Left lung (tissue), 10 donors: ENCODE data around the gene WAC. TPM values are rescaled to one million over a fixed set of nuclear protein-coding genes. Genes with fewer than 3 reads are reported as not detected.

ENCODE experiments used
- ATAC-seq: fragments of 200-7000 bp; cut with Tn5 transposase; one replicate; pipeline ENCODE4 v1.9.1; 2020; ENCODE audit warnings: moderate library complexity
- DNase-seq, 4 donors: peaks; one replicate each; pipeline ENCODE4 v3.0.0-alpha.2; 2013 to 2020
- H3K27ac ChIP-seq, 2 donors: fragments of 200-600 bp; sonication (generic) in 1 of 2; one replicate each; pipeline versions ENCODE4 v1.5.0 to v1.8.0; 2020 to 2021
- H3K27me3 ChIP-seq, 2 donors: fragments of 200-600 bp; sonication (generic) in 1 of 2; one replicate each; pipeline versions ENCODE4 v1.5.0 to v1.8.0; 2020 to 2021
- H3K36me3 ChIP-seq, 2 donors: fragments of 200-600 bp; sonication (generic) in 1 of 2; one replicate each; pipeline versions ENCODE4 v1.5.0 to v1.8.0; 2020 to 2021
- H3K4me1 ChIP-seq, 2 donors: fragments of 200-600 bp; one replicate each; pipeline ENCODE4 v1.8.0; 2021
- H3K4me3 ChIP-seq, 2 donors: fragments of 200-600 bp; sonication (generic) in 1 of 2; one replicate each; pipeline versions ENCODE4 v1.5.0 to v1.8.0; 2020 to 2021; ENCODE audit warnings: mild to moderate bottlenecking in 1 of 2
- H3K9me3 ChIP-seq, 2 donors: fragments of 200-600 bp; sonication (generic) in 1 of 2; one replicate each; pipeline versions ENCODE4 v1.5.0 to v1.8.0; 2020 to 2021
- CTCF ChIP-seq, 2 donors: fragments of 200-600 bp; sonication (generic) in 1 of 2; IDR thresholded peaks; one replicate each; pipeline versions ENCODE4 v1.5.0 to v1.8.0; 2021; ENCODE audit warnings: antibody characterized with exemption in 2 of 2
- intact Hi-C, 2 donors: fragments of 100-400 bp; cut with DNase I; formaldehyde crosslinking; loops; one replicate each; pipeline versions ENCODE4 v1.11.2 to v1.14.2; 2022
- polyA plus RNA-seq, 6 donors: library from polyadenylated mRNA; unstranded; fragments of 120-200 nt; gene quantifications; one replicate each; pipeline ENCODE4 v1.2.1, GENCODE V29; 2013; ENCODE audit not compliant: insufficient read length in 6 of 6
- total RNA-seq, 2 donors: library from RNA; stranded (reverse); fragmentation: NEBNext Ultra II Directional; extraction: Animal tissue kit (Norgen Biotek cat#: 25700); gene quantifications; one replicate each; pipeline ENCODE4 v1.2.1, GENCODE V29; 2021
- donor health status: DM: no; HTN: yes; CAD: no.
- donor health status: DM: no; HTN: no; CAD: no.

The WAC gene
- total and polyA plus RNA-seq, 8 donors = 90.7 to 171 (median 146) TPM

DNA sequence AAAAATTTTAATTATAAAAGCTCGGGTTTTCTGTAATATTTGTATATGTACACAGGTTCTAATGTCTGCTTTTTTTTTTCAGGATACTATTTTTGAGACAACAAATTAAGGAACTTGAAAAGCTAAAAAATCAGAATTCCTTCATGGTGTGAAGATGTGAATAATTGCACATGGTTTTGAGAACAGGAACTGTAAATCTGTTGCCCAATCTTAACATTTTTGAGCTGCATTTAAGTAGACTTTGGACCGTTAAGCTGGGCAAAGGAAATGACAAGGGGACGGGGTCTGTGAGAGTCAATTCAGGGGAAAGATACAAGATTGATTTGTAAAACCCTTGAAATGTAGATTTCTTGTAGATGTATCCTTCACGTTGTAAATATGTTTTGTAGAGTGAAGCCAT lies 86.5 kb downstream of the WAC start:
- Histone ChIP-seq H3K4me3 (no peak overlapping the region), H3K27ac (peak overlapping the region in 1 of 2 donors; percentile 24), H3K27me3 (no peaks in the 10 kb centered on the region), H3K4me1 (peaks cover 0 to 20% of the 10 kb centered on the region in 2 donors), H3K36me3 (peaks cover 3 to 69% of the 10 kb centered on the region in 2 donors), H3K9me3 (no peaks in the 10 kb centered on the region)
- no peak for TF ChIP-seq CTCF (IDR thresholded peaks at IDR 0.05)
- DNase-seq = no peak
- ATAC-seq = peak; percentile 21
- intact Hi-C loops = no loop called here

DNA sequence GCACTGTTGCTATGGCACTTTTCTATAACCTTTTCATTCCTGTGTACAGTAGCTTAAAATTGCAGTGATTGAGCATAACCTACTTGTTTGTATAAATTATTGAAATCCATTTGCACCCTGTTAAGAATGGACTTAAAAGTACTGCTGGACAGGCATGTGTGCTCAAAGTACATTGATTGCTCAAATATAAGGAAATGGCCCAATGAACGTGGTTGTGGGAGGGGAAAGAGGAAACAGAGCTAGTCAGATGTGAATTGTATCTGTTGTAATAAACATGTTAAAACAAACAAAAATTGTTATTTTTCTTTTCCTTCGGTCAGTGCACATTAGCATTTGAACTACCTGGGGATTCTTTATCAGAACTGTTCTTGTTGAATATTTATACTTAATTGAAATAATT lies 87.3 kb downstream of the WAC start:
- peaks cover 0 to 61% of the 10 kb centered on the region in 2 donors for H3K36me3 ChIP-seq

GRCh38 chr10:28623483-28623882 lies 90.6 kb downstream of the WAC start:
- Histone ChIP-seq H3K4me1 (peaks cover 0 to 27% of the 10 kb centered on the region in 2 donors), H3K36me3 (peaks cover 0 to 29% of the 10 kb centered on the region in 2 donors), H3K27ac (no peak overlapping the region), H3K27me3 (peaks cover 0 to 6% of the 10 kb centered on the region in 2 donors), H3K9me3 (no peaks in the 10 kb centered on the region), H3K4me3 (no peak overlapping the region)
- intact Hi-C loops = no loop called here
- ATAC-seq = no peak
- DNase-seq = no peak
- TF ChIP-seq CTCF (IDR thresholded peaks at IDR 0.05) = no peak

More for the DNA sequence above, 87.3 kb downstream of the WAC start:
- H3K27ac ChIP-seq = peak overlapping the region in 1 of 2 donors; percentile 24
- DNase-seq (no peak), ATAC-seq (peak; percentile 52)
- intact Hi-C loops = no loop called here
- no peak for TF ChIP-seq CTCF (IDR thresholded peaks at IDR 0.05)
- H3K9me3 ChIP-seq = no peaks in the 10 kb centered on the region
- peaks cover 0 to 20% of the 10 kb centered on the region in 2 donors for H3K4me1 ChIP-seq
- H3K27me3 ChIP-seq = no peaks in the 10 kb centered on the region
- H3K4me3 ChIP-seq = no peak overlapping the region

DNA sequence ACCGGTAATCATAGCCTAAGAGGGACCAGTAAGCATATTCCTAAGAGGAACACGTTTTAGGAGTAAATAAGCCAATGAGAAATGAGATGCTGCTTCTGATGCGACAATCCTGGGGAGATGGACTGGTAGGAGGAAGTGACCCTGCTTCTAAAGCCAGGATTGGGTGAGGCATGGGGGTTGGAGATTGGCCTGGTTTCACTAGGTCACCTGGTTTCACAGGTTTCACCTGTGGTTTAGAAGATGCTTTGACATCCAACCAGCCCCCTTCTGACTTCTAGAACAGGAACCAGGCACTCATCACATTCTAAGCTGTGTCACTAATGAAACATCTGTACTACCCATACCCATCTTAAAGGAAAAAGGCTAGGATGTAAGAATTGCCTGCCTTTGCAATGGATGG lies 91.4 kb downstream of the WAC start:
- no peak for DNase-seq
- Histone ChIP-seq H3K9me3 (no peaks in the 10 kb centered on the region), H3K27ac (no peak overlapping the region), H3K27me3 (peaks cover 0 to 8% of the 10 kb centered on the region in 2 donors), H3K4me1 (peaks cover 0 to 23% of the 10 kb centered on the region in 2 donors), H3K4me3 (no peak overlapping the region), H3K36me3 (peaks cover 0 to 20% of the 10 kb centered on the region in 2 donors)
- ATAC-seq = no peak
- intact Hi-C loops = no loop called here
- no peak for TF ChIP-seq CTCF (IDR thresholded peaks at IDR 0.05)

DNA sequence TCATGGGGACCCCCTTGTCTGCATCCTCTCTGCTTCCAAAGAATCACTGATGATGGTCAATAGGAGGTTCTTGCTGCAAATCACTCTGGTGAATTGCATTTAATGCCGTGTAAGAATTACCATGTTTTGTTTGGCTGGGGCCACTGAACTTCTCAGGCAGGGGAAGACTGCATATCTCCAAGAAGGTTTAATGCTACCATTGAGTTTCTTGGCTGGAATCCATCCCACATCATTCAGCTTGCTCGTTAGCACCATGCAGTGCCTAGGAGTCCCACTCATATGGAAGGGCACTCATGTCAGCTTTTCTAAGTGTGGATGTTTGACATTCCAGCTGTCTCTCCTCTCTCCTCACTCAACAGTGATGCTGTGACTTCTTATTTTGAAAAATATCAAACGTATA lies 94.2 kb downstream of the WAC start:
- peaks cover 0 to 14% of the 10 kb centered on the region in 2 donors for H3K27me3 ChIP-seq
- H3K4me3 ChIP-seq = no peak overlapping the region
- peaks cover 0 to 4% of the 10 kb centered on the region in 2 donors for H3K36me3 ChIP-seq
- ATAC-seq (no peak), DNase-seq (no peak)
- intact Hi-C loops = no loop called here
- H3K9me3 ChIP-seq = no peaks in the 10 kb centered on the region
- no peak overlapping the region for H3K27ac ChIP-seq
- TF ChIP-seq CTCF (IDR thresholded peaks at IDR 0.05) = no peak
- H3K4me1 ChIP-seq = peaks cover 0 to 9% of the 10 kb centered on the region in 2 donors
